HCT116 (cell line): ENCODE data around the gene OR10P1. TPM values are rescaled to one million over a fixed set of nuclear protein-coding genes. Genes with fewer than 3 reads are reported as not detected.

Experiments used
- ATAC-seq: fragments of 200-7000 bp; cut with Tn5 transposase; 2 replicates; pipeline ENCODE4 v1.9.1; 2020; ENCODE audit warnings: mild to moderate bottlenecking, moderate library complexity
- BruUV-seq: library from RNA; stranded (reverse); fragments of 400-500 nt; replicated peaks from 2 replicates; lab custom pipeline; 2021; lab: Mats Ljungman, UMichigan
- CTCF ChIA-PET: fragments of 300-600 bp; sonication (Branson Sonifier 250); formaldehyde crosslinking; loops from one replicate; lab custom pipeline; 2021; ENCODE audit warnings: antibody characterized with exemption; lab: Charles Lee
- POLR2A ChIA-PET: fragments of 300-600, 350-600 bp; sonication (Branson Sonifier 250); formaldehyde crosslinking; loops from one replicate; lab custom pipeline; 2021; ENCODE audit warnings: antibody characterized with exemption; lab: Charles Lee
- RAD21 ChIA-PET, 2 experiments: fragments of 300-600 bp; sonication (Branson Sonifier 250); formaldehyde crosslinking; loops; one replicate each; lab custom pipeline; 2023; ENCODE audit warnings: low total read pairs in 2 of 2; ENCODE audit not compliant: uncharacterized antibody in 2 of 2, unreplicated experiment in 2 of 2, low non-redundant PET in 1 of 2; lab: Charles Lee
- DNase-seq: peaks from one replicate; pipeline ENCODE4 v3.0.0-alpha.2; 2010; ENCODE audit warnings: low read depth, low spot score
- H2AFZ ChIP-seq: fragments of 200-600 bp; shearing (Covaris generic), sonication (generic); 2 replicates; pipeline ENCODE4 v1.6.1; 2017; ENCODE audit warnings: low read depth, mixed run types, mixed read lengths, antibody characterized with exemption, low read length; ENCODE audit not compliant: poor library complexity, severe bottlenecking
- H3K27ac ChIP-seq: 2 replicates; pipeline ENCODE4 v1.5.1; 2012; ENCODE audit warnings: low read depth, low read length
- H3K27me3 ChIP-seq: fragments of 200-600 bp; sonication (generic); 2 replicates; pipeline ENCODE4 v1.6.1; 2016; ENCODE audit warnings: mixed run types, low read length, mixed read lengths; ENCODE audit not compliant: insufficient read depth
- H3K36me3 ChIP-seq, 2 experiments: fragments of 200-500 bp in 1 of 2; fragments of 200-600 bp in 1 of 2; sonication (Bioruptor generic) in 1 of 2; sonication (generic) in 1 of 2; 2 replicates each; pipeline versions ENCODE4 v1.5.1 to v1.6.1; 2014 to 2016; ENCODE audit warnings: low read length in 2 of 2, inconsistent platforms in 1 of 2, mixed read lengths in 1 of 2, mixed run types in 1 of 2; ENCODE audit not compliant: insufficient read depth in 2 of 2, control insufficient read depth in 1 of 2
- H3K4me1 ChIP-seq, 2 experiments: fragments of 200-600 bp in 1 of 2; sonication (generic) in 1 of 2; 2 replicates each; pipeline versions ENCODE4 v1.5.1 to v1.6.1; 2012 to 2017; ENCODE audit warnings: low read length in 2 of 2, inconsistent platforms in 1 of 2, mild to moderate bottlenecking in 1 of 2, mixed read lengths in 1 of 2, mixed run types in 1 of 2, moderate library complexity in 1 of 2; ENCODE audit not compliant: insufficient read depth in 2 of 2, control insufficient read depth in 1 of 2
- H3K4me2 ChIP-seq: fragments of 200-600 bp; sonication (generic); 2 replicates; pipeline ENCODE4 v1.6.1; 2017; ENCODE audit warnings: mixed run types, low read length, mixed read lengths
- H3K4me3 ChIP-seq, 2 experiments: fragments of 200-600 bp in 1 of 2; sonication (generic) in 1 of 2; replicated peaks in 1 of 2; 2 replicates each; pipeline ENCODE4 v1.5.1; 2011 to 2016; ENCODE audit warnings: low read length in 2 of 2, control low read depth in 1 of 2, low read depth in 1 of 2, mild to moderate bottlenecking in 1 of 2, mixed read lengths in 1 of 2, mixed run types in 1 of 2
- H3K79me2 ChIP-seq: fragments of 200-600 bp; sonication (generic); 2 replicates; pipeline ENCODE4 v1.6.1; 2017; ENCODE audit warnings: mild to moderate bottlenecking, mixed run types, low read length, moderate library complexity, mixed read lengths; ENCODE audit not compliant: insufficient read depth
- H3K9ac ChIP-seq: fragments of 200-600 bp; sonication (generic); 2 replicates; pipeline ENCODE4 v1.6.1; 2016; ENCODE audit warnings: low read length, mixed read lengths
- H3K9me2 ChIP-seq: fragments of 200-600 bp; sonication (generic), shearing (Covaris generic); 2 replicates; pipeline ENCODE4 v1.6.1; 2017; ENCODE audit warnings: mixed run types, mild to moderate bottlenecking, moderate library complexity; ENCODE audit not compliant: insufficient read depth
- H3K9me3 ChIP-seq, 2 experiments: fragments of 200-500 bp in 1 of 2; fragments of 200-600 bp in 1 of 2; sonication (Bioruptor generic) in 1 of 2; sonication (generic) in 1 of 2; 2 replicates each; pipeline ENCODE4 v1.6.1; 2014 to 2017; ENCODE audit warnings: low read length in 2 of 2, mixed read lengths in 2 of 2, inconsistent platforms in 1 of 2, low read depth in 1 of 2, mild to moderate bottlenecking in 1 of 2, mixed run types in 1 of 2, moderate library complexity in 1 of 2; ENCODE audit not compliant: control insufficient read depth in 1 of 2, insufficient read depth in 1 of 2
- H4K20me1 ChIP-seq: fragments of 200-600 bp; sonication (generic), shearing (Covaris generic); 2 replicates; pipeline ENCODE4 v1.6.1; 2017; ENCODE audit warnings: mixed run types, mild to moderate bottlenecking, moderate library complexity; ENCODE audit not compliant: insufficient read depth
- CBX3 ChIP-seq: IDR thresholded peaks from 2 replicates; pipeline ENCODE4 v1.6.1; 2012; ENCODE audit warnings: low read depth
- CEBPB ChIP-seq: IDR thresholded peaks from 2 replicates; pipeline ENCODE4 v1.6.1; 2012; ENCODE audit warnings: low read depth
- EGR1 ChIP-seq: IDR thresholded peaks from 2 replicates; pipeline ENCODE4 v1.6.1; 2012; ENCODE audit warnings: low read depth
- FOSL1 ChIP-seq: IDR thresholded peaks from 2 replicates; pipeline ENCODE4 v1.6.1; 2012; ENCODE audit warnings: low read depth
- SIN3A ChIP-seq: IDR thresholded peaks from 2 replicates; pipeline ENCODE4 v1.6.1; 2012; ENCODE audit warnings: low read depth
- ZNF274 ChIP-seq: fragments of 200-500 bp; sonication (Bioruptor generic); IDR thresholded peaks from 2 replicates; pipeline ENCODE4 v1.6.1; 2014; ENCODE audit warnings: mild to moderate bottlenecking, low read depth, low read length, inconsistent platforms
- intact Hi-C: fragments of 100-400 bp; cut with micrococcal nuclease; formaldehyde crosslinking; loops from 2 replicates; pipeline ENCODE4 v1.10.0; 2022
- total RNA-seq: library from RNA; stranded (reverse); gene quantifications from one replicate; pipeline ENCODE4 v1.2.1, GENCODE V29; 2021; ENCODE audit not compliant: unreplicated experiment
- TF ChIP-seq, protein P1 (sequence below): IDR thresholded peaks from 2 replicates; pipeline ENCODE4 v1.6.1; 2012; ENCODE audit warnings: low read depth
- TF ChIP-seq, protein P2 (sequence below), 3 experiments: fragments of 200-600 bp in 1 of 3; sonication (generic) in 1 of 3; IDR thresholded peaks in 2 of 3; conservative IDR thresholded peaks in 1 of 3; 2 replicates each; pipeline ENCODE4 v1.5.1; 2012 to 2017; ENCODE audit warnings: low read depth in 2 of 3, low read length in 2 of 3, antibody characterized with exemption in 1 of 3, borderline replicate concordance in 1 of 3, control low read depth in 1 of 3, mild to moderate bottlenecking in 1 of 3, mixed read lengths in 1 of 3, mixed run types in 1 of 3, moderate library complexity in 1 of 3; ENCODE audit not compliant: insufficient read depth in 1 of 3

Gene OR10P1
- total RNA-seq, 1 experiment from 2014 or later = not detected

DNA sequence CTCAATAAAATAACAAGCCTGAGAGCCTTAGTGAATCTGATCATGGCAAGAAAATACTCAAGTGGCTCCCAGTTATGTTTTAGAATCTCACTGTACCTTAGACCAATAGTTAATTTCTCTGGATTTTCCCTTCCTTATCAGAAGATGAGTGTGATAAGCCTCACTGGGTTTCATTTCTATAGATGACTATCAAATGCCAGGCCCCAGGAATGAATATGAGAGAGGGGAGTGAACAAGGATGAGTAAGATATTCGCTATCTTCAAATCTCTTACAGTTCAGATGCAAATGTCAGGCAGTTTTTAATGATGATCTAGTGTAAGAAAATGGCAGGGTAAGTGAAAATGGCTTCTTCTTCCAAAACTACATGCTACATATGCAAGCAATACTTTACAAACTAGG lies 26.1 kb upstream of the OR10P1 start:
- Histone ChIP-seq H3K27ac (no peak overlapping the region), H3K4me3 (no peak overlapping the region), H3K4me1 (no peaks in the 10 kb centered on the region), H3K9me3 (no peaks in the 10 kb centered on the region; a peak in 1 of 4 replicates), H2AFZ (no peak overlapping the region), H3K9ac (no peak overlapping the region), H3K27me3 (peaks cover 47% of the 10 kb centered on the region), H3K79me2 (no peaks in the 10 kb centered on the region), H3K4me2 (no peak overlapping the region), H4K20me1 (no peaks in the 10 kb centered on the region), H3K36me3 (no peaks in the 10 kb centered on the region), H3K9me2 (no peaks in the 10 kb centered on the region)
- CTCF ChIA-PET = no interaction called here
- DNase-seq (no peak), ATAC-seq (no peak)
- RAD21 ChIA-PET = no interaction called here
- TF ChIP-seq, protein P1, sequence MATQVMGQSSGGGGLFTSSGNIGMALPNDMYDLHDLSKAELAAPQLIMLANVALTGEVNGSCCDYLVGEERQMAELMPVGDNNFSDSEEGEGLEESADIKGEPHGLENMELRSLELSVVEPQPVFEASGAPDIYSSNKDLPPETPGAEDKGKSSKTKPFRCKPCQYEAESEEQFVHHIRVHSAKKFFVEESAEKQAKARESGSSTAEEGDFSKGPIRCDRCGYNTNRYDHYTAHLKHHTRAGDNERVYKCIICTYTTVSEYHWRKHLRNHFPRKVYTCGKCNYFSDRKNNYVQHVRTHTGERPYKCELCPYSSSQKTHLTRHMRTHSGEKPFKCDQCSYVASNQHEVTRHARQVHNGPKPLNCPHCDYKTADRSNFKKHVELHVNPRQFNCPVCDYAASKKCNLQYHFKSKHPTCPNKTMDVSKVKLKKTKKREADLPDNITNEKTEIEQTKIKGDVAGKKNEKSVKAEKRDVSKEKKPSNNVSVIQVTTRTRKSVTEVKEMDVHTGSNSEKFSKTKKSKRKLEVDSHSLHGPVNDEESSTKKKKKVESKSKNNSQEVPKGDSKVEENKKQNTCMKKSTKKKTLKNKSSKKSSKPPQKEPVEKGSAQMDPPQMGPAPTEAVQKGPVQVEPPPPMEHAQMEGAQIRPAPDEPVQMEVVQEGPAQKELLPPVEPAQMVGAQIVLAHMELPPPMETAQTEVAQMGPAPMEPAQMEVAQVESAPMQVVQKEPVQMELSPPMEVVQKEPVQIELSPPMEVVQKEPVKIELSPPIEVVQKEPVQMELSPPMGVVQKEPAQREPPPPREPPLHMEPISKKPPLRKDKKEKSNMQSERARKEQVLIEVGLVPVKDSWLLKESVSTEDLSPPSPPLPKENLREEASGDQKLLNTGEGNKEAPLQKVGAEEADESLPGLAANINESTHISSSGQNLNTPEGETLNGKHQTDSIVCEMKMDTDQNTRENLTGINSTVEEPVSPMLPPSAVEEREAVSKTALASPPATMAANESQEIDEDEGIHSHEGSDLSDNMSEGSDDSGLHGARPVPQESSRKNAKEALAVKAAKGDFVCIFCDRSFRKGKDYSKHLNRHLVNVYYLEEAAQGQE = no peak
- TF ChIP-seq CBX3 (no peak), ZNF274 (no peak), CEBPB (no peak)
- intact Hi-C loops = loop anchor here (10.0 kb wide), 1 partner anchor 216 kb away; no protein-coding TSS in a partner anchor
- BruUV-seq = no TSS peak
- POLR2A ChIA-PET = no interaction called here

DNA sequence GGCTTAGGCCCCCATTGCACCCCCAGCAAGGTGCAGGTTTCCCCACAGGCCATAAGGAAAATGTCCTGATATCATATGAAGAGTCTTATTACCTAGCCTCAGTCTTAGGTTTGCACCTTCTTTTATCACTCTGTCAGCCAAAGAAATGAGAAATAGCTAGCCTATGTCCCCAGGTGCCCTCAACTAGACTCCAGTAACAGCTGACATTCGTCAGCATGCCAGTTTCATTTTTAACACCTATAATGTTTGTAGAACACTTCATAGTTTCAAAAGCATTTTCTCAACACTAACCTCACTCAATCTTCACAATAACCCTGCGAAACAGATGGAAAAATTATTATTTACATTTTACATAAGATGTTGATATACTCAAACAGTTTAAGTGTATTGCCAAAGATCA lies 24.0 kb upstream of the OR10P1 start:
- peaks cover 30% of the 10 kb centered on the region for H3K27me3 ChIP-seq
- no peaks in the 10 kb centered on the region for H3K36me3 ChIP-seq
- no peaks in the 10 kb centered on the region for H4K20me1 ChIP-seq
- H3K4me3 ChIP-seq = no peak overlapping the region
- H3K27ac ChIP-seq = no peak overlapping the region
- ATAC-seq = no peak
- no peaks in the 10 kb centered on the region for H3K9me2 ChIP-seq
- RAD21 ChIA-PET = no interaction called here
- BruUV-seq = no TSS peak
- CTCF ChIA-PET = no interaction called here
- POLR2A ChIA-PET = no interaction called here
- no peak overlapping the region for H3K9ac ChIP-seq
- no peak overlapping the region for H2AFZ ChIP-seq
- no peaks in the 10 kb centered on the region for H3K4me1 ChIP-seq
- H3K79me2 ChIP-seq = no peaks in the 10 kb centered on the region
- DNase-seq = no peak
- peaks cover 4 to 13% of the 10 kb centered on the region in 2 experiments; a peak in 2 of 4 replicates for H3K9me3 ChIP-seq
- no peak overlapping the region for H3K4me2 ChIP-seq
- intact Hi-C loops = loop anchor here (10.0 kb wide), 1 partner anchor 218 kb away; no protein-coding TSS in a partner anchor
- no peak for TF ChIP-seq CEBPB
- TF ChIP-seq, protein P2, sequence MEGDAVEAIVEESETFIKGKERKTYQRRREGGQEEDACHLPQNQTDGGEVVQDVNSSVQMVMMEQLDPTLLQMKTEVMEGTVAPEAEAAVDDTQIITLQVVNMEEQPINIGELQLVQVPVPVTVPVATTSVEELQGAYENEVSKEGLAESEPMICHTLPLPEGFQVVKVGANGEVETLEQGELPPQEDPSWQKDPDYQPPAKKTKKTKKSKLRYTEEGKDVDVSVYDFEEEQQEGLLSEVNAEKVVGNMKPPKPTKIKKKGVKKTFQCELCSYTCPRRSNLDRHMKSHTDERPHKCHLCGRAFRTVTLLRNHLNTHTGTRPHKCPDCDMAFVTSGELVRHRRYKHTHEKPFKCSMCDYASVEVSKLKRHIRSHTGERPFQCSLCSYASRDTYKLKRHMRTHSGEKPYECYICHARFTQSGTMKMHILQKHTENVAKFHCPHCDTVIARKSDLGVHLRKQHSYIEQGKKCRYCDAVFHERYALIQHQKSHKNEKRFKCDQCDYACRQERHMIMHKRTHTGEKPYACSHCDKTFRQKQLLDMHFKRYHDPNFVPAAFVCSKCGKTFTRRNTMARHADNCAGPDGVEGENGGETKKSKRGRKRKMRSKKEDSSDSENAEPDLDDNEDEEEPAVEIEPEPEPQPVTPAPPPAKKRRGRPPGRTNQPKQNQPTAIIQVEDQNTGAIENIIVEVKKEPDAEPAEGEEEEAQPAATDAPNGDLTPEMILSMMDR (IDR thresholded peaks at IDR 0.05 in 2 of 3, conservative IDR thresholded peaks at IDR 0.05 in 1 of 3; ENCODE audit: borderline replicate concordance in 1 of 3, insufficient read depth in 1 of 3, low read depth in 2 of 3, low read length in 2 of 3) = no peak
- no peak for TF ChIP-seq EGR1
- TF ChIP-seq, protein P1 = no peak
- TF ChIP-seq FOSL1 = no peak
- no peak for TF ChIP-seq SIN3A
